Smooth muscle cell (in vitro differentiated cells): ENCODE data around the gene PRKAR1B. TPM values are rescaled to one million over a fixed set of nuclear protein-coding genes. Genes with fewer than 3 reads are reported as not detected.

Source experiments
- DNase-seq: peaks from one replicate; lab custom pipeline; 2025; ENCODE audit not compliant: unreplicated experiment; lab: John Stamatoyannopoulos, UW
- H2AFZ ChIP-seq: fragments of 200-600 bp; sonication (generic); 2 replicates; pipeline ENCODE4 v1.6.0; 2016; ENCODE audit warnings: antibody characterized with exemption, low read depth, mild to moderate bottlenecking
- H3F3A ChIP-seq: fragments of 200-600 bp; sonication (generic); 2 replicates; pipeline ENCODE4 v1.6.0; 2017; ENCODE audit warnings: antibody characterized with exemption, low read depth
- H3K27ac ChIP-seq: fragments of 200-600 bp; sonication (generic); 2 replicates; pipeline ENCODE4 v1.5.1; 2016; ENCODE audit warnings: low read depth, mild to moderate bottlenecking
- H3K27me3 ChIP-seq: fragments of 200-600 bp; sonication (generic); 2 replicates; pipeline ENCODE4 v1.6.1; 2016; ENCODE audit warnings: low read depth, mild to moderate bottlenecking
- H3K36me3 ChIP-seq: fragments of 200-600 bp; sonication (generic); 2 replicates; pipeline ENCODE4 v1.5.1; 2016; ENCODE audit warnings: low read depth
- H3K4me1 ChIP-seq: fragments of 200-600 bp; sonication (generic); 2 replicates; pipeline ENCODE4 v1.5.1; 2016; ENCODE audit warnings: low read depth
- H3K4me2 ChIP-seq: fragments of 200-600 bp; sonication (generic); 2 replicates; pipeline ENCODE4 v1.6.0; 2016; ENCODE audit warnings: mild to moderate bottlenecking
- H3K4me3 ChIP-seq: fragments of 200-600 bp; sonication (generic); 2 replicates; pipeline ENCODE4 v1.5.1; 2016; ENCODE audit warnings: mild to moderate bottlenecking
- H3K79me2 ChIP-seq: fragments of 200-600 bp; sonication (generic); 2 replicates; pipeline ENCODE4 v1.6.0; 2016; ENCODE audit warnings: low read depth, mild to moderate bottlenecking
- H3K9ac ChIP-seq: fragments of 200-600 bp; sonication (generic); 2 replicates; pipeline ENCODE4 v1.6.0; 2016; ENCODE audit warnings: low read depth
- H3K9me3 ChIP-seq: fragments of 200-600 bp; sonication (generic); replicated peaks from 2 replicates; pipeline ENCODE4 v1.5.1; 2016; ENCODE audit warnings: low read depth
- H4K20me1 ChIP-seq: fragments of 200-600 bp; sonication (generic); 2 replicates; pipeline ENCODE4 v1.6.0; 2016; ENCODE audit warnings: low read depth
- CTCF ChIP-seq: fragments of 200-600 bp; sonication (generic); IDR thresholded peaks from 2 replicates; pipeline ENCODE4 v1.5.1; 2017; ENCODE audit warnings: borderline replicate concordance, mild to moderate bottlenecking, antibody characterized with exemption; ENCODE audit not compliant: insufficient read depth, poor library complexity, severe bottlenecking
- WGBS: methylation state at CpG from one replicate; pipeline ENCODE4 v1.1.7; 2016; ENCODE audit warnings: low lambda C conversion rate; 5-methylcytosine and 5-hydroxymethylcytosine counted together
- polyA plus RNA-seq: library from polyadenylated mRNA; unstranded; fragments of >200 nt; fragmentation: Nextera tagmentation; extraction: Ambion mirVana; gene quantifications from 2 replicates; pipeline ENCODE4 v1.2.1, GENCODE V29; 2016
- total RNA-seq: library from RNA; depleted of rRNA; stranded (reverse); fragments of >200 nt; gene quantifications from 2 replicates; pipeline ENCODE4 v1.2.3, GENCODE V29; 2014

The PRKAR1B gene
- total and polyA plus RNA-seq, 2 experiments from 2014 or later, result 5.3 to 10.1 TPM

- Histone ChIP-seq H3K9ac (no peak overlapping the region), H3F3A (no peaks in the 10 kb centered on the region), H3K27ac (no peak overlapping the region), H2AFZ (no peak overlapping the region), H3K79me2 (no peaks in the 10 kb centered on the region), H3K27me3 (no peaks in the 10 kb centered on the region), H3K9me3 (no peaks in the 10 kb centered on the region), H3K4me2 (no peak overlapping the region), H3K36me3 (no peaks in the 10 kb centered on the region), H3K4me1 (no peaks in the 10 kb centered on the region), H4K20me1 (no peaks in the 10 kb centered on the region), H3K4me3 (no peak overlapping the region)
- no peak for DNase-seq
- 97% methylated on average over 43 of the region's 43 CpGs for WGBS
- no peak for TF ChIP-seq CTCF
These were observed 144.8 kb downstream of the PRKAR1B start for GRCh38 chr7:582081-582835.

GRCh38 chr7:578386-578785, 148.7 kb downstream of the PRKAR1B start:
- no peak for TF ChIP-seq CTCF
- Histone ChIP-seq H3K4me3 (no peak overlapping the region), H3K27ac (no peak overlapping the region), H3K9me3 (no peaks in the 10 kb centered on the region), H3K4me1 (no peaks in the 10 kb centered on the region), H3K36me3 (no peaks in the 10 kb centered on the region), H3K4me2 (no peak overlapping the region), H3K9ac (no peak overlapping the region), H3K27me3 (no peaks in the 10 kb centered on the region), H3K79me2 (no peaks in the 10 kb centered on the region), H3F3A (no peaks in the 10 kb centered on the region), H4K20me1 (no peaks in the 10 kb centered on the region), H2AFZ (no peak overlapping the region)
- WGBS, result 97% methylated on average over 16 of the region's 16 CpGs
- no peak for DNase-seq

- Histone ChIP-seq H3K4me3 (no peak overlapping the region), H3K9ac (no peak overlapping the region), H3K36me3 (no peaks in the 10 kb centered on the region), H3K4me1 (no peaks in the 10 kb centered on the region), H3K4me2 (no peak overlapping the region), H2AFZ (no peak overlapping the region), H4K20me1 (no peaks in the 10 kb centered on the region), H3K79me2 (no peaks in the 10 kb centered on the region), H3K9me3 (no peaks in the 10 kb centered on the region), H3K27ac (no peak overlapping the region), H3F3A (no peaks in the 10 kb centered on the region), H3K27me3 (no peaks in the 10 kb centered on the region)
- WGBS, result 95% methylated on average over 30 of the region's 30 CpGs
- no peak for TF ChIP-seq CTCF
- no peak for DNase-seq
These were observed 149.2 kb downstream of the PRKAR1B start for GRCh38 chr7:577741-578370.
